EL (cell line): ENCODE results near the gene PLPPR3.
"Not testable (repeated sequence)": the region's sequence is repeated elsewhere in the genome, so short reads cannot be mapped to it uniquely, and the experiment has no call there.

Source experiments
- DNase-seq: peaks from one replicate; pipeline ENCODE4 v3.0.0-alpha.2; 2016

Gene PLPPR3

DNA sequence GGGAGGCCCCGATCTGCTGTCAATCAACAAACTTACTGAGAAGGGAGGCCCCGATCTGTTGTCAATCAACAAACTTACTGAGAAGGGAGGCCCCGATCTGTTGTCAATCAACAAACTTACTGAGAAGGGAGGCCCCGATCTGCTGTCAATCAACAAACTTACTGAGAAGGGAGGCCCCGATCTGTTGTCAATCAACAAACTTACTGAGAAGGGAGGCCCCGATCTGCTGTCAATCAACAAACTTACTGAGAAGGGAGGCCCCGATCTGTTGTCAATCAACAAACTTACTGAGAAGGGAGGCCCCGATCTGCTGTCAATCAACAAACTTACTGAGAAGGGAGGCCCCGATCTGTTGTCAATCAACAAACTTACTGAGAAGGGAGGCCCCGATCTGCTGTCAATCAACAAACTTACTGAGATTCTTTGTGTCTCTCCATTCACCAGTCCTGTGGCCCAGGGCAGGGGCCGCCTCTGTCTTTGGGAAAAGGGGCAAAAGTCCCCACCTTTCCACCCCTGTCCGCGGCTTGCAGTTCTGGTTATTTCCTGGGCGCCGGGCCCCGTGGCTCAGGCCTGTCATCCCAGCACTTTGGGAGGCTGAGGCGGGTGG lies 32.0 kb upstream of the PLPPR3 start:
- DNase-seq, result not testable (repeated sequence)

- DNase-seq, result no peak
These were observed 31.3 kb upstream of the PLPPR3 start for GRCh38 chr19:853014-853585.

GRCh38 chr19:852136-853013 lies 30.6 kb upstream of the PLPPR3 start, which contains the start of gene ELANE:
TSS of gene ELANE (plus strand) at chr19:852303. CDS start at chr19:852329, 26 bp downstream.
- no peak for DNase-seq

GRCh38 chr19:850979-851335 lies 29.2 kb upstream of the PLPPR3 start:
- DNase-seq, result no peak

GRCh38 chr19:850221-850978 lies 28.6 kb upstream of the PLPPR3 start:
- peak; percentile 84 for DNase-seq

DNA sequence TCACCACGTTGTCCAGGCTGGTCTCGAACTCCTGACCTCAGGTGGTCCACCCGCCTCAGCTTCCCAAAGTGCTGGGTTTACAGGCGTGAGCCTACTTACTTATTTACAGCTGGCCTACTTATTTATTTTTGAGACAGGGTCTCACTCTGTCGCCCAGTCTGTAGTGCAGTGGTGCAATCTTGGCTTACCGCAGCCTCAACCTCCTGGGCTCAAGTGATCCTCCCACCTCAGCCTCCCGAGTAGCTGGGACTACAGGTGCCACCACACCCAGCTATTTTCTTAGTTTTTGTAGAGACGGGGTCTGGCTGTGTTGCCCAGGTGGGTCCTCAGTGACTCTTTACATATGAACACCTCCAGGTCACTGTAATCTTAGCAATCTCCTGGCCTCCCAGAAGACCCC lies 27.4 kb upstream of the PLPPR3 start:
- DNase-seq, result not testable (repeated sequence)

GRCh38 chr19:848386-848921 lies 26.7 kb upstream of the PLPPR3 start:
- DNase-seq, result no peak

DNA sequence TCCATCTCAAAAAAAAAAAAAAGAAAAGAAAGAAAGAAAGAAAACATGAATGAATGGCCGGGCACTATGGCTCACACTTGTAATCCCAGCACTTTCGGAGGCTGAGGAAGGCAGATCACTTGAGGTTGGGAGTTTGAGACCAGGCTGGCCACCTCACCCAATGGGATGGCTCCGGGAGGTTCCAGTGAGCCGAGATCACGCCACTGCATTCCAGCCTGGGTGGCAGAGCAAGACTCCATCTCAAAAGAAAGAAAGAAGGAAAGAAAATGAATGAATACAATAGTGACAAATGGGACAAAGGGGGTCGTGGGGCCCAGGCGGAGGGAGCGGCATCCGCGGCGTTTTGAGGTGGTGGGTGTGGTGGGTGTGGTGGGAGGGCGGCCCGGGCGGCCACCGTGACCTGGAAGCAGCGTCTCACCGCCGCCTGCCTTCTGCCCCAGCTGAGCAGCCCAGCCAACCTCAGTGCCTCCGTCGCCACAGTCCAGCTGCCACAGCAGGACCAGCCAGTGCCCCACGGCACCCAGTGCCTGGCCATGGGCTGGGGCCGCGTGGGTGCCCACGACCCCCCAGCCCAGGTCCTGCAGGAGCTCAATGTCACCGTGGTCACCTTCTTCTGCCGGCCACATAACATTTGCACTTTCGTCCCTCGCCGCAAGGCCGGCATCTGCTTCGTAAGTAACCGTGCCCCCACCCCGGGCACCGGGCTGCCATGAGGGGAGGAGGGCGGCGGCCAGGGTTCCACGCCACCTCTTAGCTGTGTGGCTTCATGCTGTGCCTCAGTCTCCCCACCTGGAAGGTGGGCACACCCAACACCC lies 24.2 kb upstream of the PLPPR3 start:
- DNase-seq, result no peak

- DNase-seq, result no peak
These were observed 22.8 kb upstream of the PLPPR3 start for GRCh38 chr19:844546-844971.

DNA sequence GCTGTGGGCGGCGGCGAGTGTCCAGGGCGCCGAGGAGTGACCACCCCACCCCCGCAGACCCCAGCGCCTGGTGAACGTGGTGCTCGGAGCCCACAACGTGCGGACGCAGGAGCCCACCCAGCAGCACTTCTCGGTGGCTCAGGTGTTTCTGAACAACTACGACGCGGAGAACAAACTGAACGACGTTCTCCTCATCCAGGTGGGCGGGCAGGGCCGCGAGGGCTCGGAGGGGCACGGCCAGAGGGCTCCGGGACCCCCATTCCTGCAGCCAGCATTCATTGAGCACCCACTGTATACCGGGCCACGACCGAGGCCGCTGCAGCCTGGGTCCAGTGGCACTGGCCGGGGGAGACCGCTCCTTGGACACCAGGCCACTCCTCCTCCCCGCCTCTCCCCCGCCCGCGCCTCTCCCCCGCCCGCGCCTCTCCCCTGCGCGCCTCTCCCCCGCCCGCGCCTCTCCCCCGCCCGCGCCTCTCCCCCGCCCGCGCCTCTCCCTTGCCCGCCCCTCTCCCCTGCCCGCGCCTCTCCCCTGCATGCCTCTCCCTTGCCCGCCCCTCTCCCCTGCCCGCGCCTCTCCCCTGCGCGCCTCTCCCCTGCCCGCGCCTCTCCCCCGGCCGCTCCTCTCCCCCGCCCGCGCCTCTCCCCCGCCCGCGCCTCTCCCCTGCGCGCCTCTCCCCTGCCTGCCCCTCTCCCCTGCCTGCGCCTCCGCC lies 22.2 kb upstream of the PLPPR3 start:
- DNase-seq, result no peak

- DNase-seq, result no peak
These were observed 21.6 kb upstream of the PLPPR3 start for GRCh38 chr19:843180-843835.

DNA sequence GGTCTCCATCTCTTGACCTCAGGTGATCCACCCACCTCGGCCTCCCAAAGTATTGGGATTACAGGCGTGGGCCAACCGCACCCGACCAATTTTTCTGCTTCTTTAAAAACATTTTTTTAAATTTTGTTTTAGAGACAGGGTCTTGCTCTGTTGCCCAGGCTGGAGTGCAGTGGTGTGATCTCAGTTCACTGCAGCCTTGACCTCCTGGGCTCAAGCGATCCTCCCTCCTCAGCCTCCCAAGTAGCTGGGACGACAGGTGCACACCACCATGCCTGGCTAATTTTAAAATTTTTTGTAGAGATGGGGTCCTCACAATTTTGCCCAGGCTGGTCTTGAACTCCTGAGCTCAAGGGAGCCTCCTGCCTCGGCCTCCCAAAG lies 21.0 kb upstream of the PLPPR3 start:
- not testable (repeated sequence) for DNase-seq

- DNase-seq, result no peak
These were observed 18.9 kb upstream of the PLPPR3 start, which contains the start of gene PRTN3 for GRCh38 chr19:840519-841206. TSS of gene PRTN3 (plus strand) at chr19:840999. CDS start at chr19:841009, 10 bp downstream.

DNA sequence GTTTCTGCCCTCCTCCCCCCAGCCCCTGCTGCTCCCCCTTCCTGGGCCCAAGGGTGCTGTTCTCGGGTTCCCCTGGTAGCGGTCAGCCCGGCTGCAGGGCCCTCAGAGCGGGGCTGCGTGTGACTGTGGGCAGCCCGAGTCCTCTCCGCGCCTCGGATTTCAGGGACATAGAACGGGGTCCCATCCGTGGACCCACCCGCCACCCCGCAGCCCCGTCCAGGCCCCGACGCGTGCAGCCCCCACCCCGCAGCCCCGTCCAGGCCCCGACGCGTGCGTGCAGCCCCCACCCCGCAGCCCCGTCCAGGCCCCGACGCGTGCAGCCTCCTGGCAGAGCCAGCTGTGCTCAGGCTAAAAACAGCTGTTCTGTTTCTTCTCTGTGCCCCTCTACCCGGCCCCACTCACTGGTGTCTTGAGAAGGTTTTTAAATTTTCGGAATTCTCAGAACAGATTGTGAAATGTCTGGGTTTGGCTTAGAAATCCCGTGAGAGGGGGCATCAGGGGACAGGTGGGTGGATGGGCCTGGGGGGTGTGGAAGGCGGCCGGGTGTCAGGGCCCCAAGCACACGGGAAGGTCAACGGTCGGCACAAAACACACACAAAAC lies 13.6 kb upstream of the PLPPR3 start:
- DNase-seq, result no peak

DNA sequence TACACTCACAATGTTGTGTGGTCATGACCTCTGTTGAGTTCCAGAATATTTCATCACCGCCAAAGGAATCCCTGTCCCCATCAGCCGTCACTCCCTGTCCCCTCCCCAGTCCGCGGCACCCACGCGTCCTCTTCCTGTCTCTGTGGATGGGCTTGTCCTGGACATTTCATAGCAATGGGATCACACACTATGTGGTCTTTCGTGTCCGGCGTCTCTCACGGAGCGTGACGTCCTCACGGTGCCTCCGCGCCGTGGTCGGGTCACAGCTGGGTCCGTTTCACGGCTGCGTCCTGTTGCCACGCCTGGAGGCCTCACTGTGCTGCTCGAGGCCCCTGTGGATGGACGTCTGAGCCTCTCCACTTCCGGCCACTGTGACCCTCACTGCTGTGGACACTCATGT lies 12.5 kb upstream of the PLPPR3 start:
- DNase-seq, result no peak

- no peak for DNase-seq
These were observed 9.9 kb upstream of the PLPPR3 start for GRCh38 chr19:831407-832369.

DNA sequence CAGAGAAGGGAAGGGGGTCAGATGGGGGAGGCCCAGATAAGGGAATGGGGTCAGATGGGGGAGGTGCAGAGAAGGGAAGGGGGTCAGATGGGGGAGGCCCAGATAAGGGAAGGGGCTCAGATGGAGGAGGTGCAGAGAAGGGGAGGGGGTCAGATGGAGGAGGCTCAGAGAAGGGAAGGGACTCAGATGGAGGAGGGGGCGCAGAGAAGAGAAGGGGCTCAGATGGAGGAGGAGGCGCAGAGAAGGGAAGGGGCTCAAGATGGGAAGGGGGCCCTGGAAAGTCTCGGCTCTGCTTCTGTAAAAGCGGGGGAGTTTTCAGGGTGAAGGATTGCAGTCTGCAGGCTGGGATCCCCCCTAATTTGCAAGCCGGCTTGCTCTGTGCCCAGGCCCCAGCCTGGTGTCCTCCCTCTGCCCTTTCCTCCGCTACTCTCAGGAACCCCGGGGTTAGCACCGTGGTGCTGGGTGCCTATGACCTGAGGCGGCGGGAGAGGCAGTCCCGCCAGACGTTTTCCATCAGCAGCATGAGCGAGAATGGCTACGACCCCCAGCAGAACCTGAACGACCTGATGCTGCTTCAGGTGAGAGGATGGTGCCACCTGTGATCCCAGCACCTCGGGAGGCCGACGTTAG lies 7.5 kb upstream of the PLPPR3 start:
- DNase-seq, result no peak
